Measurements from ENCODE around the gene RHOB.
"Not testable (repeated sequence)": the region's sequence is repeated elsewhere in the genome, so short reads cannot be mapped to it uniquely, and the experiment has no call there.

DNA sequence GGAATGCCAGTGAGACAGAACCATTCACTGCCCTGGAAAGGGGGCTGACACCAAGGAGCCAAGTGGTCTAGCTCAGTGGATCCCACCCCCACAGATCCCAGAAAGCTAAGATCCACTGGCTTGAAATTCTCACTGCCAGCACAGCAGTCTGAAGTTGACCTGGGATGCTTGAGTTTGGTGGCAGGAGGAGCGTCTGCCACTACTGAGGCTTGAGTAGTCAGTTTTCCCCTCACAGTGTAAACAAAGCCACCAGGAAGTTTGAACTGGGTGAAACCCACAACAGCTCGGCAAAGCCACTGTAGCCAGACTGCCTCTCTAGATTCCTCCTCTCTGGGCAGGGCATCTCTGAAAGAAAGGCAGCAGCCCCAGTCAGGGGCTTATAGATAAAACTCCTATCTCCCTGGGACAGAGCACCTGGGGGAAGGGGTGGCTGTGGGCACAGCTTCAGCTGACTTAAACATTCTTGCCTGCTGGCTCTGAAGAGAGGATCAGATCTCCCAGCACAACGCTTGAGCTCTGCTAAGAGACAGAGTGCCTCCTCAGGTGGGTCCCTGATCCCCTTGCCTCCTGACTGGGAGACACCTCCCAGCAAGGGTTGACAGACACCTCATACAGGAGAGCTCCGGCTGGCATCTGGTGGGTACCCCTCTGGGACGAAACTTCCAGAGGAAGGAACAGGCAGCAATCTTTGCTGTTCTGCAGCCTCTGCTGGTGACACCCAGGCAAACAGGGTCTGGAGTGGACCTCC lies 12.0 kb downstream of the RHOB start:
- TF ChIP-seq POLR2AphosphoS5 (IDR thresholded peaks at IDR 0.05; ENCODE audit: borderline replicate concordance, low read depth, low read length); EZH2 (IDR thresholded peaks at IDR 0.05): not testable (repeated sequence)

Data from SK-N-MC (cell line).